C4-2B (cell line): Measurements from ENCODE around the gene TGFBR3.
"Not testable (repeated sequence)": the region's sequence is repeated elsewhere in the genome, so short reads cannot be mapped to it uniquely, and the experiment has no call there.

Experiments used
- H3K27ac ChIP-seq: fragments of 450-650 bp; 2 replicates; pipeline ENCODE4 v1.5.1; 2017
- ZFX ChIP-seq: fragments of 450-650 bp; IDR thresholded peaks from 2 replicates; pipeline ENCODE4 v1.6.1; 2017
- TF ChIP-seq, protein P1 (sequence below): fragments of 450-650 bp; conservative IDR thresholded peaks from 2 replicates; pipeline ENCODE4 v1.5.1; 2017; ENCODE audit warnings: mild to moderate bottlenecking

The TGFBR3 gene

GRCh38 chr1:91847851-91848250 lies 38.1 kb downstream of the TGFBR3 start:
- no peak overlapping the region for H3K27ac ChIP-seq
- TF ChIP-seq ZFX = no peak
- TF ChIP-seq, protein P1, sequence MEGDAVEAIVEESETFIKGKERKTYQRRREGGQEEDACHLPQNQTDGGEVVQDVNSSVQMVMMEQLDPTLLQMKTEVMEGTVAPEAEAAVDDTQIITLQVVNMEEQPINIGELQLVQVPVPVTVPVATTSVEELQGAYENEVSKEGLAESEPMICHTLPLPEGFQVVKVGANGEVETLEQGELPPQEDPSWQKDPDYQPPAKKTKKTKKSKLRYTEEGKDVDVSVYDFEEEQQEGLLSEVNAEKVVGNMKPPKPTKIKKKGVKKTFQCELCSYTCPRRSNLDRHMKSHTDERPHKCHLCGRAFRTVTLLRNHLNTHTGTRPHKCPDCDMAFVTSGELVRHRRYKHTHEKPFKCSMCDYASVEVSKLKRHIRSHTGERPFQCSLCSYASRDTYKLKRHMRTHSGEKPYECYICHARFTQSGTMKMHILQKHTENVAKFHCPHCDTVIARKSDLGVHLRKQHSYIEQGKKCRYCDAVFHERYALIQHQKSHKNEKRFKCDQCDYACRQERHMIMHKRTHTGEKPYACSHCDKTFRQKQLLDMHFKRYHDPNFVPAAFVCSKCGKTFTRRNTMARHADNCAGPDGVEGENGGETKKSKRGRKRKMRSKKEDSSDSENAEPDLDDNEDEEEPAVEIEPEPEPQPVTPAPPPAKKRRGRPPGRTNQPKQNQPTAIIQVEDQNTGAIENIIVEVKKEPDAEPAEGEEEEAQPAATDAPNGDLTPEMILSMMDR = no peak

DNA sequence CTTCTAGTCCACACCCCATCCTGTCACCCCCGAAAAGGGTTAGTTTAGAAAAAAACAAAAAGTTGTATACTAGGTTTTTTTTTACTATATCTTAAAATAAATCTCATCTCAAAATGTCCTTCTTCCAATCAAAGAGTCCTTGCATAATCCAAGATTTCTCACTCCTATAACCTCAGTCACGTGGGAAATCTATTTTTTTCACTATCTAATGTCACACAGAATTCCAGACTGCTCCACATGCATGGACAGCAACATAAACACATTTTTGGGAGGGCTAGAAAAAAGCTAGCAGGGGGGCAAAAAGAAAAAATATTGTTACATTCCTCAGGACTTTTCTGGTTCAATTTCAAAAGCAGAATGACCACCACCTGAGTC lies 39.3 kb downstream of the TGFBR3 start:
- TF ChIP-seq, protein P1 = no peak
- no peak for TF ChIP-seq ZFX
- H3K27ac ChIP-seq = no peak overlapping the region

DNA sequence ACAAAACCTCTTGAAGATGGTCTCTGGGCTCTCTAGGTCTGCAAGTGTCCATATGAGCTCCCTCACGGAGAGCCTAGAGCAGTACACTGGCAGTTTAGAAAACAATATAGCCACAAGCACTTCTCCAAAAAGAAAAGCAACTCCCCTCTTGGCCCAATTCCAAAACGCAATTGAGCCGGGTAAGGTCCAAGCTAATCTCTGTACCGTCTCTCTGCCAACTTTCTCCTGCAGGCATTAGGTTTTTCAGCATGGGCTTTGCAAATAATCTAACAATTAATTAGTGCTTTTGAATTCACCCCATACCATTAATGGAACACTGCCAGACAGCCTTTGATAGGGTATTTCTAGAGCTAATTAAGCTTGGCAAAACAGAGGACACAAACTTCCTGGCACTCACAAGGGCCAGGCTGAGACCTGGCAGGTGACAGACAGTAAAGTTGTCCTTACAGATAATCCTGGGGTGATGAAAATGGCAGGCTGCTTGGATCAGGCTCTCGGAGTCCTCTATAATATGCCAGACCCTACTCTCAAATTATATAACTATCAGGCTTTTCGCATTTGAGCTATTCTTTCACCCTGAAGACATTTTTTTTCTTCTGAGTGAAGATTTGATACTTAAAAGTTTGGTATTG lies 39.8 kb downstream of the TGFBR3 start:
- TF ChIP-seq ZFX = no peak
- TF ChIP-seq, protein P1 = no peak
- no peak overlapping the region; the same call in 1 of the 2 replicates for H3K27ac ChIP-seq

DNA sequence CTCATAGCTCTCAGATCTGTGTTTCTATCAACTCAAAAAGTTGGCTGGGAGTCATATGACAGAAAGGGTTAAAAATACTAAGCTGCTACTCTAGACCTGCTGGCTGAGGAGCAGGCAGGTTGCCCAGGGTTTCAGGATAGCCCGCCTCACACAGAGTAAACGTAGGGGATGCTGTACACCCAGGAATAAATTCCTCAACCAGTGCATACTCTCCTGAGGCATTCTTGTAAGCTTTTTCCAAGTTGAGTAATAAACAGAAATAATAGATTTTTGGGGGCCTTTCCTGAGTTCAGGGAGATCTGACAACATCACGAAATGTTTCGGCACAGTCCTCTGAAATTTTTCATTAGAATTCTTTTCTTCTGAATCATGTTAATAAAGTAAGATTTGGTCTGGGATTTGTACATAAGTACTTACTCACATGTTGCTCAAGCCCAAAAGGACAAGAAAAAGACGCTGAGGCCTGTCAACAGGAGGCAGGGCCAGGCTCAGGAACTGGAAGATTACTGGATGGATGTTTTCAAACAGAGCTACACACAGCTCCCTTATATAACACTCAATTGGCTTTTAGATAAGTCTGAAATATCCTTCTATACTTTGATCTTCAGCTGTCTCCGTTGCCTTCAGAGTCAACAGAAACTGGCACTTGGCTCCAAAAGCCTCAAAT lies 41.0 kb downstream of the TGFBR3 start:
- H3K27ac ChIP-seq = no peak overlapping the region
- TF ChIP-seq, protein P1 = no peak
- no peak for TF ChIP-seq ZFX

DNA sequence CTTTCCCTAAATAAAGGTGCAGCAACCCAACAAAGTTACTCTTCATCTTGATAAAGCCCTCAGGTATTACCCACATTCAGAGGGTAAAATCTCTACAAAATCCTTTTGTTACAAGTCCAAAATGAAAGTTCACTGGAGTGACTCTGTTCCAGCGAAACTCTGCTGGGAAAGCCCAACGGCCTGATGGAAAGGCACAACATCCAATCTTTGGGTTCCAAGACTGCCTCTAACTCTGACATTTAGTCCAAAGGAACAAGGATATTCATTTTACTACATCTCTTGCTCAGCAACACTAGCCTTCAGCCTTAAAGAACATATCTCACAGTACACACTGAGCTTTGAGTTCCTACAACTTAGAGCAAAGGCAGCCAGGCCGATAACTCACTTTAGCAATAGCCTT lies 42.1 kb downstream of the TGFBR3 start:
- no peak overlapping the region for H3K27ac ChIP-seq

DNA sequence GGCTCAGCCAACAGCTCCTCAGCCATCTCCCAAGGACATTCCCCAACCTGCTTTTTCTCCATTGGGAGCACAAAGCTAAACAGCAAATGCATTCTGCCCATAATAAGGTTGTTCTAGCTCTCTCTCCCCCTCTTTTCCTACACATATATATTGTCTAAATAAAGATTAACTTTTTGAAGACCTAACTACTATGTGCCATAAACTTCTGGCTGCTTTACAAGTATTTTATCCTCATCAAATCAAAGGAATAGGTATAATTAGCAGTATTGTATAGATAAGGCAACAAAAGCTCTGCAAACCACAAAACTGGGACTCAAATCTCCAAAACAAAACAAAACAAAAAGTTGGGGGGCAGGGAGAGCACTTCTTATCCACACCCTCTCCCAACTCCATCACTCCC lies 43.4 kb downstream of the TGFBR3 start:
- TF ChIP-seq ZFX = no peak
- TF ChIP-seq, protein P1 = no peak

More for the DNA sequence above, 42.1 kb downstream of the TGFBR3 start:
- TF ChIP-seq ZFX = no peak
- TF ChIP-seq, protein P1 = no peak

GRCh38 chr1:91842056-91842455 lies 43.9 kb downstream of the TGFBR3 start:
- H3K27ac ChIP-seq = no peak overlapping the region
- TF ChIP-seq ZFX = no peak

More for the DNA sequence above, 43.4 kb downstream of the TGFBR3 start:
- no peak overlapping the region for H3K27ac ChIP-seq

DNA sequence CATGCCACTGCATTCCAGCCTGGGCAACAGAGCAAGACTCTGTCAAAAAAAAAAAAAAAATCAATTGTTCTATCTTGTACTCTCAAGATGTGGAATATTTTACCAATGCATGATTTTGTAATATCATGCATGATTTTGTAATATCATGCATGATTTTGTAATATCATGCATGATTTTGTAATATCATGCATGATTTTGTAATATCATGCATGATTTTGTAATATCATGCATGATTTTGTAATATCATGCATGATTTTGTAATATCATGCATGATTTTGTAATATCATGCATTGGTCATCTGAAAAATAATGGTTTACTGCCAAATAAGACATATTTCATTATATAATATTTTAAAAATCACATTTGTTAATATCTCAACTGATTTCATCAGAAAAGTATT lies 45.7 kb downstream of the TGFBR3 start:
- not testable (repeated sequence) for H3K27ac ChIP-seq
